SK-N-SH (cell line): ENCODE data around the gene MPC2. TPM values are rescaled to one million over a fixed set of nuclear protein-coding genes. Genes with fewer than 3 reads are reported as not detected.

Experiments
- CTCF ChIA-PET: fragments of 300-600, 350-600 bp; formaldehyde crosslinking; extraction: SDS; loops from one replicate; lab custom pipeline; 2021; lab: Yijun Ruan, JAX
- POLR2A ChIA-PET: fragments of 350-600 bp; sonication (Branson Sonifier 250); formaldehyde crosslinking; extraction: SDS; loops from one replicate; lab custom pipeline; 2020; ENCODE audit warnings: antibody characterized with exemption, inconsistent platforms; lab: Yijun Ruan, JAX
- DNase-seq: peaks from one replicate; pipeline ENCODE4 v3.0.0; 2012
- H2AFZ ChIP-seq: fragments of 200-600 bp; sonication (generic); 2 replicates; pipeline ENCODE4 v1.8.1; 2016; ENCODE audit warnings: antibody characterized with exemption, mild to moderate bottlenecking, low read depth
- H3F3A ChIP-seq: fragments of 200-600 bp; sonication (generic); replicated peaks from 2 replicates; pipeline ENCODE3; 2016; ENCODE audit warnings: antibody characterized with exemption, mild to moderate bottlenecking; ENCODE audit not compliant: insufficient read depth
- H3K27ac ChIP-seq, 2 experiments: fragments of 200-500 bp in 1 of 2; fragments of 200-600 bp in 1 of 2; sonication (Bioruptor generic) in 1 of 2; sonication (generic), shearing (Covaris generic) in 1 of 2; 2 replicates each; pipeline versions ENCODE4 v1.5.1 to v1.6.1; 2014 to 2016; ENCODE audit warnings: low read depth in 2 of 2, inconsistent platforms in 1 of 2, low read length in 1 of 2, mild to moderate bottlenecking in 1 of 2, mixed read lengths in 1 of 2
- H3K27me3 ChIP-seq: fragments of 200-600 bp; sonication (generic), shearing (Covaris generic); 2 replicates; pipeline ENCODE4 v1.6.1; 2016; ENCODE audit warnings: mixed run types; ENCODE audit not compliant: insufficient read depth
- H3K36me3 ChIP-seq, 2 experiments: fragments of 200-500 bp in 1 of 2; fragments of 200-600 bp in 1 of 2; sonication (Bioruptor generic) in 1 of 2; sonication (generic) in 1 of 2; replicated peaks in 1 of 2; 2 replicates each; pipeline versions ENCODE3 to v1.5.1; 2014 to 2016; ENCODE audit warnings: low read length in 1 of 2, mild to moderate bottlenecking in 1 of 2; ENCODE audit not compliant: insufficient read depth in 2 of 2, control insufficient read depth in 1 of 2
- H3K4me1 ChIP-seq, 2 experiments: fragments of 200-500 bp in 1 of 2; fragments of 200-600 bp in 1 of 2; sonication (Bioruptor generic) in 1 of 2; sonication (generic), shearing (Covaris generic) in 1 of 2; 2 replicates each; pipeline versions ENCODE4 v1.5.1 to v1.6.1; 2014 to 2016; ENCODE audit warnings: low read depth in 1 of 2, low read length in 1 of 2, mixed run types in 1 of 2; ENCODE audit not compliant: insufficient read depth in 2 of 2, control insufficient read depth in 1 of 2
- H3K4me2 ChIP-seq: fragments of 200-600 bp; sonication (generic), shearing (Covaris generic); 2 replicates; pipeline ENCODE4 v1.6.1; 2017; ENCODE audit warnings: mixed run types
- H3K4me3 ChIP-seq, 2 experiments: fragments of 200-500 bp in 1 of 2; fragments of 200-600 bp in 1 of 2; sonication (Bioruptor generic) in 1 of 2; sonication (generic), shearing (Covaris generic) in 1 of 2; 2 replicates each; pipeline versions ENCODE4 v1.5.1 to v1.8.1; 2014 to 2016; ENCODE audit warnings: low read depth in 2 of 2, inconsistent platforms in 1 of 2, low read length in 1 of 2, mild to moderate bottlenecking in 1 of 2, mixed read lengths in 1 of 2, moderate library complexity in 1 of 2
- H3K79me2 ChIP-seq: fragments of 200-600 bp; sonication (generic); 2 replicates; pipeline ENCODE4 v1.8.1; 2017; ENCODE audit warnings: mild to moderate bottlenecking; ENCODE audit not compliant: insufficient read depth
- H3K9ac ChIP-seq: fragments of 200-600 bp; sonication (generic); 2 replicates; pipeline ENCODE4 v1.6.1; 2017; ENCODE audit warnings: mixed run types
- H3K9me2 ChIP-seq: fragments of 200-600 bp; sonication (generic); 2 replicates; pipeline ENCODE4 v1.6.1; 2017; ENCODE audit warnings: mixed run types
- H3K9me3 ChIP-seq: fragments of 200-600 bp; sonication (generic); 2 replicates; pipeline ENCODE4 v1.6.1; 2017; ENCODE audit warnings: mixed run types, mild to moderate bottlenecking, moderate library complexity
- H4K20me1 ChIP-seq: fragments of 200-600 bp; sonication (generic); 2 replicates; pipeline ENCODE4 v1.6.1; 2017; ENCODE audit warnings: mild to moderate bottlenecking, mixed run types; ENCODE audit not compliant: insufficient read depth
- EP300 ChIP-seq, 2 experiments: IDR thresholded peaks; 2 replicates each; pipeline versions ENCODE4 v1.4.0 to v1.6.1; 2012; ENCODE audit warnings: borderline replicate concordance in 1 of 2, low read depth in 1 of 2, low read length in 1 of 2
- FOSL2 ChIP-seq: IDR thresholded peaks from 2 replicates; pipeline ENCODE4 v1.4.0; 2012; ENCODE audit warnings: low read depth, mild to moderate bottlenecking, moderate library complexity, borderline replicate concordance
- FOXJ3 ChIP-seq: sonication (generic); formaldehyde crosslinking; IDR thresholded peaks from 2 replicates; pipeline ENCODE4 v1.5.1; 2020; ENCODE audit warnings: mild to moderate bottlenecking, missing genetic modification reagents
- GABPA ChIP-seq: IDR thresholded peaks from 2 replicates; pipeline ENCODE4 v1.4.0; 2012; ENCODE audit warnings: low read depth, mild to moderate bottlenecking
- GATA2 ChIP-seq: sonication (generic); formaldehyde crosslinking; IDR thresholded peaks from 2 replicates; pipeline ENCODE4 v1.5.0; 2020; ENCODE audit warnings: mild to moderate bottlenecking, missing genetic modification reagents
- JUND ChIP-seq: IDR thresholded peaks from 2 replicates; pipeline ENCODE4 v1.4.0; 2012
- MEF2A ChIP-seq: IDR thresholded peaks from 2 replicates; pipeline ENCODE4 v1.4.0; 2012; ENCODE audit warnings: low read depth, borderline replicate concordance
- MXI1 ChIP-seq: IDR thresholded peaks from 2 replicates; pipeline ENCODE4 v1.6.1; 2012; ENCODE audit warnings: mild to moderate bottlenecking, low read depth, low read length, improper control_type of control experiment
- NFIC ChIP-seq: IDR thresholded peaks from 2 replicates; pipeline ENCODE4 v1.4.0; 2012; ENCODE audit warnings: borderline replicate concordance
- NRF1 ChIP-seq: IDR thresholded peaks from 2 replicates; pipeline ENCODE4 v1.6.1; 2012; ENCODE audit warnings: low read depth, mild to moderate bottlenecking, low read length
- PBX3 ChIP-seq: IDR thresholded peaks from 2 replicates; pipeline ENCODE4; 2012
- RFX5 ChIP-seq: IDR thresholded peaks from 2 replicates; pipeline ENCODE4 v1.6.1; 2012; ENCODE audit warnings: mild to moderate bottlenecking, improper control_type of control experiment, low read length
- RXRA ChIP-seq: IDR thresholded peaks from 2 replicates; pipeline ENCODE4 v1.4.0; 2012; ENCODE audit warnings: low read depth, mild to moderate bottlenecking, borderline replicate concordance
- SIN3A ChIP-seq: IDR thresholded peaks from 2 replicates; pipeline ENCODE4 v1.6.1; 2012; ENCODE audit warnings: low read depth, mild to moderate bottlenecking, low read length, moderate library complexity, borderline replicate concordance
- TCF12 ChIP-seq: IDR thresholded peaks from 2 replicates; pipeline ENCODE4 v1.4.0; 2012
- TEAD4 ChIP-seq: IDR thresholded peaks from 2 replicates; pipeline ENCODE4 v1.4.0; 2012; ENCODE audit warnings: mild to moderate bottlenecking, borderline replicate concordance; ENCODE audit not compliant: insufficient read depth
- YY1 ChIP-seq: IDR thresholded peaks from 2 replicates; pipeline ENCODE4 v1.4.0; 2012; ENCODE audit warnings: low read depth, mild to moderate bottlenecking
- WGBS: methylation state at CpG from one replicate; pipeline ENCODE4 v1.1.6; 2017; ENCODE audit warnings: low lambda C conversion rate; 5-methylcytosine and 5-hydroxymethylcytosine counted together
- polyA plus RNA-seq, 3 experiments: library from polyadenylated mRNA; depleted of rRNA; stranded (reverse); fragments of >200 nt; gene quantifications; 2 replicates each; pipeline ENCODE4 v1.2.3, GENCODE V29; 2012
- TF ChIP-seq, protein P1 (sequence below): fragments of 200-600 bp; sonication (generic); IDR thresholded peaks from 2 replicates; pipeline ENCODE4 v1.6.1; 2017; ENCODE audit warnings: antibody characterized with exemption, mild to moderate bottlenecking, moderate library complexity
- TF ChIP-seq, protein P2 (sequence below): IDR thresholded peaks from 2 replicates; pipeline ENCODE4 v1.6.1; 2012; ENCODE audit warnings: mild to moderate bottlenecking, low read depth, low read length, moderate library complexity
- TF ChIP-seq, protein P3 (sequence below): IDR thresholded peaks from 2 replicates; pipeline ENCODE4 v1.4.0; 2012; ENCODE audit warnings: low read depth

The MPC2 gene
- polyA plus RNA-seq, 1 of the 3 experiments (the other 2 are of a cell fraction) = 15.9 TPM

- Histone ChIP-seq H3K9ac (no peak overlapping the region), H2AFZ (no peak overlapping the region)
- CTCF ChIA-PET = no interaction called here
These were observed 37.0 kb upstream of the MPC2 start for GRCh38 chr1:167973832-167974231.

GRCh38 chr1:167968569-167968968 lies 31.7 kb upstream of the MPC2 start:
- H3F3A ChIP-seq = peaks cover 5% of the 10 kb centered on the region
- ChIA-PET CTCF (no interaction called here), POLR2A (no interaction called here)
- H3K4me1 ChIP-seq = no peaks in the 10 kb centered on the region; a peak in 1 of 4 replicates
- H3K9me3 ChIP-seq = no peaks in the 10 kb centered on the region
- no peak overlapping the region for H2AFZ ChIP-seq
- H3K36me3 ChIP-seq = peaks cover 32 to 66% of the 10 kb centered on the region in 2 experiments
- H3K27me3 ChIP-seq = no peaks in the 10 kb centered on the region
- H3K9ac ChIP-seq = no peak overlapping the region
- 86% methylated on average over 3 of the region's 3 CpGs for WGBS
- no peak overlapping the region for H3K4me3 ChIP-seq
- no peaks in the 10 kb centered on the region for H4K20me1 ChIP-seq
- no peak overlapping the region for H3K4me2 ChIP-seq
- H3K9me2 ChIP-seq = no peaks in the 10 kb centered on the region
- DNase-seq = no peak
- H3K79me2 ChIP-seq = peaks cover 55% of the 10 kb centered on the region
- no peak overlapping the region for H3K27ac ChIP-seq
- TF ChIP-seq GATA2 (CRISPR knock-in tag) (no peak), YY1 (no peak), RXRA (no peak), NRF1 (no peak), RFX5 (no peak), NFIC (no peak), TCF12 (no peak)
- TF ChIP-seq, protein P1, sequence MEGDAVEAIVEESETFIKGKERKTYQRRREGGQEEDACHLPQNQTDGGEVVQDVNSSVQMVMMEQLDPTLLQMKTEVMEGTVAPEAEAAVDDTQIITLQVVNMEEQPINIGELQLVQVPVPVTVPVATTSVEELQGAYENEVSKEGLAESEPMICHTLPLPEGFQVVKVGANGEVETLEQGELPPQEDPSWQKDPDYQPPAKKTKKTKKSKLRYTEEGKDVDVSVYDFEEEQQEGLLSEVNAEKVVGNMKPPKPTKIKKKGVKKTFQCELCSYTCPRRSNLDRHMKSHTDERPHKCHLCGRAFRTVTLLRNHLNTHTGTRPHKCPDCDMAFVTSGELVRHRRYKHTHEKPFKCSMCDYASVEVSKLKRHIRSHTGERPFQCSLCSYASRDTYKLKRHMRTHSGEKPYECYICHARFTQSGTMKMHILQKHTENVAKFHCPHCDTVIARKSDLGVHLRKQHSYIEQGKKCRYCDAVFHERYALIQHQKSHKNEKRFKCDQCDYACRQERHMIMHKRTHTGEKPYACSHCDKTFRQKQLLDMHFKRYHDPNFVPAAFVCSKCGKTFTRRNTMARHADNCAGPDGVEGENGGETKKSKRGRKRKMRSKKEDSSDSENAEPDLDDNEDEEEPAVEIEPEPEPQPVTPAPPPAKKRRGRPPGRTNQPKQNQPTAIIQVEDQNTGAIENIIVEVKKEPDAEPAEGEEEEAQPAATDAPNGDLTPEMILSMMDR = no peak
- TF ChIP-seq, protein P2, sequence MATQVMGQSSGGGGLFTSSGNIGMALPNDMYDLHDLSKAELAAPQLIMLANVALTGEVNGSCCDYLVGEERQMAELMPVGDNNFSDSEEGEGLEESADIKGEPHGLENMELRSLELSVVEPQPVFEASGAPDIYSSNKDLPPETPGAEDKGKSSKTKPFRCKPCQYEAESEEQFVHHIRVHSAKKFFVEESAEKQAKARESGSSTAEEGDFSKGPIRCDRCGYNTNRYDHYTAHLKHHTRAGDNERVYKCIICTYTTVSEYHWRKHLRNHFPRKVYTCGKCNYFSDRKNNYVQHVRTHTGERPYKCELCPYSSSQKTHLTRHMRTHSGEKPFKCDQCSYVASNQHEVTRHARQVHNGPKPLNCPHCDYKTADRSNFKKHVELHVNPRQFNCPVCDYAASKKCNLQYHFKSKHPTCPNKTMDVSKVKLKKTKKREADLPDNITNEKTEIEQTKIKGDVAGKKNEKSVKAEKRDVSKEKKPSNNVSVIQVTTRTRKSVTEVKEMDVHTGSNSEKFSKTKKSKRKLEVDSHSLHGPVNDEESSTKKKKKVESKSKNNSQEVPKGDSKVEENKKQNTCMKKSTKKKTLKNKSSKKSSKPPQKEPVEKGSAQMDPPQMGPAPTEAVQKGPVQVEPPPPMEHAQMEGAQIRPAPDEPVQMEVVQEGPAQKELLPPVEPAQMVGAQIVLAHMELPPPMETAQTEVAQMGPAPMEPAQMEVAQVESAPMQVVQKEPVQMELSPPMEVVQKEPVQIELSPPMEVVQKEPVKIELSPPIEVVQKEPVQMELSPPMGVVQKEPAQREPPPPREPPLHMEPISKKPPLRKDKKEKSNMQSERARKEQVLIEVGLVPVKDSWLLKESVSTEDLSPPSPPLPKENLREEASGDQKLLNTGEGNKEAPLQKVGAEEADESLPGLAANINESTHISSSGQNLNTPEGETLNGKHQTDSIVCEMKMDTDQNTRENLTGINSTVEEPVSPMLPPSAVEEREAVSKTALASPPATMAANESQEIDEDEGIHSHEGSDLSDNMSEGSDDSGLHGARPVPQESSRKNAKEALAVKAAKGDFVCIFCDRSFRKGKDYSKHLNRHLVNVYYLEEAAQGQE = no peak

More at GRCh38 chr1:167973832-167974231, 37.0 kb upstream of the MPC2 start:
- peaks cover 5% of the 10 kb centered on the region for H3F3A ChIP-seq
- no peak overlapping the region for H3K4me2 ChIP-seq
- peaks cover 33% of the 10 kb centered on the region; the same call in 1 of the 2 replicates for H3K79me2 ChIP-seq
- no peaks in the 10 kb centered on the region for H3K27me3 ChIP-seq
- H4K20me1 ChIP-seq = no peaks in the 10 kb centered on the region
- H3K9me2 ChIP-seq = no peaks in the 10 kb centered on the region
- TF ChIP-seq FOXJ3 (CRISPR knock-in tag) (no peak), GABPA (no peak), SIN3A (no peak), FOSL2 (no peak), NRF1 (no peak), PBX3 (no peak), NFIC (no peak), EP300 (IDR thresholded peaks at IDR 0.05; ENCODE audit: borderline replicate concordance in 1 of 2, low read depth in 1 of 2, low read length in 1 of 2) (no peak), JUND (no peak), RXRA (no peak), YY1 (no peak), MEF2A (no peak), TCF12 (no peak), TEAD4 (no peak), MXI1 (no peak)
- TF ChIP-seq, protein P3, sequence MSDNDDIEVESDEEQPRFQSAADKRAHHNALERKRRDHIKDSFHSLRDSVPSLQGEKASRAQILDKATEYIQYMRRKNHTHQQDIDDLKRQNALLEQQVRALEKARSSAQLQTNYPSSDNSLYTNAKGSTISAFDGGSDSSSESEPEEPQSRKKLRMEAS = no peak
- TF ChIP-seq, protein P1 = no peak
- no peak for DNase-seq
- no peak overlapping the region for H3K4me3 ChIP-seq
- WGBS = 92% methylated on average over 2 of the region's 2 CpGs
- H3K36me3 ChIP-seq = peaks cover 33 to 74% of the 10 kb centered on the region in 2 experiments
- H3K4me1 ChIP-seq = no peaks in the 10 kb centered on the region; a peak in 1 of 4 replicates
- H3K27ac ChIP-seq = no peak overlapping the region
- POLR2A ChIA-PET = no interaction called here
- no peaks in the 10 kb centered on the region for H3K9me3 ChIP-seq
